Spleen (tissue), 11 donors: ENCODE measurements around the gene ACAT2. TPM values are rescaled to one million over a fixed set of nuclear protein-coding genes. Genes with fewer than 3 reads are reported as not detected.

Experiments
- DNase-seq: peaks from one replicate; pipeline ENCODE4 v3.0.0-alpha.2; 2020
- H3K27ac ChIP-seq, 8 donors: fragments of 200-600 bp; sonication (generic) in 7 of 8; 1 replicate in 4 of 8; 2 replicates in 4 of 8; pipeline versions ENCODE4 v1.5.0 to v1.8.0; 2016 to 2021; ENCODE audit warnings: inconsistent platforms in 4 of 8, mild to moderate bottlenecking in 4 of 8, moderate library complexity in 1 of 8
- H3K27me3 ChIP-seq, 7 donors: fragments of 200-600 bp; sonication (generic) in 6 of 7; replicated peaks in 1 of 7; 1 replicate in 4 of 7; 2 replicates in 3 of 7; pipeline versions ENCODE4 v1.5.0 to v1.8.0; 2016 to 2021; ENCODE audit warnings: inconsistent platforms in 3 of 7, mild to moderate bottlenecking in 1 of 7
- H3K36me3 ChIP-seq, 6 donors: fragments of 200-600 bp; sonication (generic) in 5 of 6; 1 replicate in 4 of 6; 2 replicates in 2 of 6; pipeline versions ENCODE4 v1.5.0 to v1.8.0; 2016 to 2021; ENCODE audit warnings: inconsistent platforms in 2 of 6
- H3K4me1 ChIP-seq, 6 donors: fragments of 200-600 bp; sonication (generic) in 5 of 6; 1 replicate in 3 of 6; 2 replicates in 3 of 6; pipeline versions ENCODE4 v1.5.0 to v1.8.0; 2016 to 2021; ENCODE audit warnings: inconsistent platforms in 3 of 6
- H3K4me3 ChIP-seq, 8 donors: fragments of 200-600 bp; sonication (generic) in 7 of 8; 1 replicate in 4 of 8; 2 replicates in 4 of 8; pipeline versions ENCODE4 v1.5.0 to v1.8.0; 2016 to 2021; ENCODE audit warnings: inconsistent platforms in 4 of 8, mild to moderate bottlenecking in 4 of 8, moderate library complexity in 2 of 8
- H3K9me3 ChIP-seq, 8 donors: fragments of 200-600 bp; sonication (generic) in 7 of 8; 1 replicate in 4 of 8; 2 replicates in 4 of 8; pipeline versions ENCODE4 v1.5.0 to v1.8.0; 2016 to 2021; ENCODE audit warnings: inconsistent platforms in 4 of 8
- POLR2A ChIP-seq, 3 donors: fragments of 450-650 bp; IDR thresholded peaks; one replicate each; pipeline ENCODE4 v1.5.1; 2017; ENCODE audit warnings: antibody characterized with exemption in 3 of 3, mild to moderate bottlenecking in 1 of 3
- POLR2AphosphoS5 ChIP-seq, 3 donors: sonication (generic); formaldehyde crosslinking; IDR thresholded peaks; one replicate each; pipeline ENCODE4 v1.5.1; 2017; ENCODE audit warnings: antibody characterized with exemption in 3 of 3
- WGBS, 5 donors: extraction: QIAGEN DNeasy Blood & Tissue Kit in 3 of 5; methylation state at CpG; one replicate each; pipeline versions ENCODE4 v1.1.5 to v1.1.7; 2013 to 2018; 5-methylcytosine and 5-hydroxymethylcytosine counted together
- intact Hi-C: fragments of 100-400 bp; cut with DNase I; formaldehyde crosslinking; loops from one replicate; pipeline ENCODE4 v1.15.0; 2023; ENCODE audit warnings: low total_unique reads
- polyA plus RNA-seq, 3 donors: library from polyadenylated mRNA; stranded (reverse); fragments of 200-250 nt; gene quantifications; one replicate each; pipeline ENCODE4 v1.2.1, GENCODE V29; 2013
- total RNA-seq, 7 donors: library from RNA; depleted of rRNA in 3 of 7; stranded (reverse); fragments of >200 nt in 3 of 7; fragmentation: NEBNext Ultra II Directional in 4 of 7; extraction: Animal tissue kit (Norgen Biotek cat#: 25700) in 4 of 7; gene quantifications; one replicate each; pipeline versions ENCODE4 v1.1.0 to v1.2.1, GENCODE V29; 2016 to 2021
- TF ChIP-seq, protein P1 (sequence below), 11 experiments: fragments of 200-600 bp in 7 of 11; fragments of 450-650 bp in 4 of 11; sonication (generic) in 4 of 11; IDR thresholded peaks in 8 of 11; conservative IDR thresholded peaks in 3 of 11; 1 replicate in 7 of 11; 2 replicates in 4 of 11; pipeline versions ENCODE4 v1.4.0 to v1.8.0; 2016 to 2021; ENCODE audit warnings: antibody characterized with exemption in 11 of 11, inconsistent platforms in 4 of 11, mild to moderate bottlenecking in 1 of 11
- donor health status: healthy with polysubstance abuse.
- donor health status: DM: no; HTN: no; CAD: no; lungs with moderate emphysema.
- donor health status: DM: no; HTN: no; CAD: no.
- donor health status: Bipolar disorder and iron deficiency.
- donor health status: healthy.
- donor health status: DM: no; HTN: no; CAD: no.
- donor health status: DM: yes; HTN: yes; CAD: no.

Gene ACAT2
- total and polyA plus RNA-seq, 10 donors, result 6.0 to 17.4 (median 13.9) TPM

DNA sequence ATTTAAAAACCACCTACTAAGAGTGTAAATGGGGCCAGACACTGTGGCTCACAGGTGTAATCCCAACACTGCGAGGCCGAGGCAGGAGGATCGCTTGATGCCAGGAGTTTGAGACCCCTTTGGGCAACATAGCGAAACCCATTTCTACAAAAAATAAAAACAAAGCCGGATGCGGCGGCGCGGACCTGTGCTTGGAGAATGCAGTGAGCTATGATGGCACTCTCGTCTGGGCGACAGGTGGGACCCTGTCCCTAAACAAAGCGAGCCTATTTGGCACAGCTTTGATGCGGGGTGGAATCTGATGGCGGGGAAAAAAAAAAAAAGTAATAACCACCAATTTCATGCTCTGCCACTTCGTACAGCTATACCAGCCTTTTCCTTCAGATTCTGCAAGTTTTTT is 26.4 kb downstream of the ACAT2 start:
- intact Hi-C loops, result loop anchor here (10.0 kb wide), 1 partner anchor 53 kb away; no protein-coding TSS in a partner anchor

DNA sequence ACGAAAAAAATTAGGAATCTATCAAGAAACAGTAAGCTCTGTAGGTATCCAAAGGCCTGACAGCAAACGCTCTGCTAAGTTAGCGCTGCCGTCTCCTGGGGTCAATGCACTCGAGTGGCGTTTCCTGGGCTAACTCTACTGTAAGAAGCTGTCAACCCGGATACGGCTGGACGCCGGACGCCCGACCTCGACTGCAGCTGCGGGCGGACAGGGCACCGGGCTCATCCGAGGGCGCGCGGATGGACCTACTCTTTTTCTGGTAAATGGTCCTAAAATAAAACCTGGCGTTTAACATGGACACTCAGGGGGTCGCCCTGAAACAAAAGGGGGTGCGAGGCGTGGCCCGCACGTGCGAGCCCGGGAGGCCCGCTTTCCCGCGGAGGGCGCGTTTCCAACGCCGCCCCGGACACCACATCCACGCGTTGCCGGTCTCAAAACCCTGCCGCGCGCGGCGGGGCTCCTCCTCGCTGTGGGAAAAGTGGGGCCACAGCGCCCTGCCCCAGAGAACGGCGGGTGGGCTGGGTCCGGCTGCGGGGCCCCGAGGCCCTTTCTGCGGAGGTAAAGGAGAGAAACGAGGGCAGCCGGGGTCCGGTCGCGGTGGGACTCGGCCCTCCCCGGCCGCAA is 27.0 kb downstream of the ACAT2 start:
- no peaks in the 10 kb centered on the region for H3K27me3 ChIP-seq
- peak overlapping the region; percentile 88 to 98 (median 93) for H3K4me3 ChIP-seq
- no peaks in the 10 kb centered on the region for H3K9me3 ChIP-seq
- 0 to 1% (median 0%) methylated on average over 38 to 60 of the region's 60 CpGs for WGBS, 5 donors
- H3K27ac ChIP-seq, result peak overlapping the region; percentile 85 to 99 (median 97)
- peaks cover 28 to 83% (median 59%) of the 10 kb centered on the region in 6 donors for H3K4me1 ChIP-seq
- TF ChIP-seq POLR2A (IDR thresholded peaks at IDR 0.05) (no peak), POLR2AphosphoS5 (IDR thresholded peaks at IDR 0.05) (peak in 2 of 3 donors; percentile 1 to 27)
- TF ChIP-seq, protein P1, sequence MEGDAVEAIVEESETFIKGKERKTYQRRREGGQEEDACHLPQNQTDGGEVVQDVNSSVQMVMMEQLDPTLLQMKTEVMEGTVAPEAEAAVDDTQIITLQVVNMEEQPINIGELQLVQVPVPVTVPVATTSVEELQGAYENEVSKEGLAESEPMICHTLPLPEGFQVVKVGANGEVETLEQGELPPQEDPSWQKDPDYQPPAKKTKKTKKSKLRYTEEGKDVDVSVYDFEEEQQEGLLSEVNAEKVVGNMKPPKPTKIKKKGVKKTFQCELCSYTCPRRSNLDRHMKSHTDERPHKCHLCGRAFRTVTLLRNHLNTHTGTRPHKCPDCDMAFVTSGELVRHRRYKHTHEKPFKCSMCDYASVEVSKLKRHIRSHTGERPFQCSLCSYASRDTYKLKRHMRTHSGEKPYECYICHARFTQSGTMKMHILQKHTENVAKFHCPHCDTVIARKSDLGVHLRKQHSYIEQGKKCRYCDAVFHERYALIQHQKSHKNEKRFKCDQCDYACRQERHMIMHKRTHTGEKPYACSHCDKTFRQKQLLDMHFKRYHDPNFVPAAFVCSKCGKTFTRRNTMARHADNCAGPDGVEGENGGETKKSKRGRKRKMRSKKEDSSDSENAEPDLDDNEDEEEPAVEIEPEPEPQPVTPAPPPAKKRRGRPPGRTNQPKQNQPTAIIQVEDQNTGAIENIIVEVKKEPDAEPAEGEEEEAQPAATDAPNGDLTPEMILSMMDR (IDR thresholded peaks at IDR 0.05 in 8 of 11, conservative IDR thresholded peaks at IDR 0.05 in 3 of 11), result no peak
- DNase-seq, result peak; percentile 91
- intact Hi-C loops, result loop anchor here (10.0 kb wide), 1 partner anchor 54 kb away; no protein-coding TSS in a partner anchor
- peaks cover 0 to 65% (median 44%) of the 10 kb centered on the region in 6 donors for H3K36me3 ChIP-seq

More for the DNA sequence above, 26.4 kb downstream of the ACAT2 start:
- peaks cover 31 to 84% (median 56%) of the 10 kb centered on the region in 6 donors for H3K4me1 ChIP-seq
- no peak for DNase-seq
- TF ChIP-seq POLR2A (IDR thresholded peaks at IDR 0.05), result no peak
- TF ChIP-seq POLR2AphosphoS5 (IDR thresholded peaks at IDR 0.05), result no peak
- TF ChIP-seq, protein P1 (IDR thresholded peaks at IDR 0.05 in 8 of 11, conservative IDR thresholded peaks at IDR 0.05 in 3 of 11), result no peak
- peak overlapping the region in 7 of 8 donors; percentile 95 to 99 (median 97) for H3K27ac ChIP-seq
- WGBS, 5 donors, result 34 to 52% (median 42%) methylated on average over 15 of the region's 15 CpGs
- H3K9me3 ChIP-seq, result no peaks in the 10 kb centered on the region
- peaks cover 0 to 65% (median 46%) of the 10 kb centered on the region in 6 donors for H3K36me3 ChIP-seq
- H3K4me3 ChIP-seq, result peak overlapping the region; percentile 88 to 98 (median 93)
- no peaks in the 10 kb centered on the region for H3K27me3 ChIP-seq

DNA sequence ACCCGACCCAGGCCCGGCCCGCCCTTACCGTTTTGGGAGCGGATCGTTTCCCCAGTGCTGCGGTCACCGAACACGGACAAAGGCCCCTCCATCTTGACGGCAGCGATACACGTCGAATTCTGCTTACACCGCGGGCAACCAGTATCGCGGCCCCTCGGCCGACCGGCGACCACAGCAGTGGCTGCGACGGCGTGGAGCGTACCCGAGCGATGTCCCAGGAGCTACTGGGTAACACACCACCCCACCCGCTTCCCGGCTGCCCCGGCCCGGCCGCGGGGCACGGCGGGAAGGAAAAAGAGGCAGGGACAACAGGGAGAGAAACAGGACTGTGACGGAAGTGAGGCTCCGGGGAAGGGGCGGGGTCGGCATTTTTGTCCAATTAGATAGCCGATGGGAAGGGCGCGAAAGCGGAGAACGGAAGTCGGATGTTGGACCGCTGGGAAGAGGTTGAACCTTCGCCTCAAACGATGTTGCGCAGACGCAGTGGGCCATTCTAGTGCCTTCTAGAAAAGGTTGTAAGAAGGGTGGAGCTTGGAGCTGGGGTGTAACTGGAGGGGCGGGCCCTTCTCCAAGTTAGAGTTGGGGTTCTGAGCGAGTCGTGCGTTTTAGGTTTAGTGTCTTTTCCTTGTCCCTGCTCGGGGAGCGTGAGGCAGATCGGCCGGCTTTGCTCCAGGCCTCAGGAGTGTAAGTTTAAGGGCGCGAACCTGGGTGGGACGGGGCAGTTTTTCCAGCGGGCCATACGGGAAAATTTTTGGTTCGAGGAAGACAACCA is 27.7 kb downstream of the ACAT2 start, which contains the start of gene TCP1:
Gene TCP1, minus strand, starts transcription at position 226 of the 772 bp plus-strand sequence. Its CDS starts 134 bp downstream, at position 92.
- WGBS, 5 donors, result 0 to 1% (median 0%) methylated on average over 54 to 64 of the region's 64 CpGs
- peaks cover 28 to 84% (median 62%) of the 10 kb centered on the region in 6 donors for H3K4me1 ChIP-seq
- H3K27me3 ChIP-seq, result no peaks in the 10 kb centered on the region
- H3K27ac ChIP-seq, result peak within 1 kb of the TSS; percentile 85 to 99 (median 97)
- TF ChIP-seq, protein P1 (IDR thresholded peaks at IDR 0.05 in 8 of 11, conservative IDR thresholded peaks at IDR 0.05 in 3 of 11), result peak in 3 of 11 experiments; percentile 5 to 26 (median 17)
- peak in 2 of 3 donors; percentile 81 to 93 for TF ChIP-seq POLR2A (IDR thresholded peaks at IDR 0.05)
- peak; percentile 98 to 99 (median 99) for TF ChIP-seq POLR2AphosphoS5 (IDR thresholded peaks at IDR 0.05)
- no peaks in the 10 kb centered on the region for H3K9me3 ChIP-seq
- DNase-seq, result peak; percentile 99
- intact Hi-C loops, result loop anchor here (10.0 kb wide), 2 partner anchors 55 to 175 kb away; partner anchors contain the start of gene IGF2R
- peak within 1 kb of the TSS; percentile 88 to 98 (median 93) for H3K4me3 ChIP-seq
- peaks cover 0 to 65% (median 42%) of the 10 kb centered on the region in 6 donors for H3K36me3 ChIP-seq
